Astrocyte of the spinal cord (primary cell): ENCODE measurements around the gene R3HDM2.

ENCODE experiments used
- DNase-seq: peaks from one replicate; pipeline ENCODE4 v3.0.0; 2011; ENCODE audit warnings: low read depth, low spot score
- H3K4me3 ChIP-seq: 2 replicates; pipeline ENCODE4 v1.5.1; 2011; ENCODE audit warnings: low read depth, mild to moderate bottlenecking, low read length, moderate library complexity
- CTCF ChIP-seq: IDR thresholded peaks from 2 replicates; pipeline ENCODE4 v1.5.1; 2012; ENCODE audit warnings: low read depth, mild to moderate bottlenecking, low read length, inconsistent platforms
- in situ Hi-C: cut with HindIII; loops from 2 replicates; pipeline ENCODE4 v1.10.0; 2017; ENCODE audit warnings: low sequenced_read_pairs

The R3HDM2 gene

GRCh38 chr12:57461917-57462250 lies 31.0 kb upstream of the R3HDM2 start:
- no peak for DNase-seq
- in situ Hi-C loops = no loop called here
- no peak for TF ChIP-seq CTCF
- peak overlapping the region; percentile 70 for H3K4me3 ChIP-seq

DNA sequence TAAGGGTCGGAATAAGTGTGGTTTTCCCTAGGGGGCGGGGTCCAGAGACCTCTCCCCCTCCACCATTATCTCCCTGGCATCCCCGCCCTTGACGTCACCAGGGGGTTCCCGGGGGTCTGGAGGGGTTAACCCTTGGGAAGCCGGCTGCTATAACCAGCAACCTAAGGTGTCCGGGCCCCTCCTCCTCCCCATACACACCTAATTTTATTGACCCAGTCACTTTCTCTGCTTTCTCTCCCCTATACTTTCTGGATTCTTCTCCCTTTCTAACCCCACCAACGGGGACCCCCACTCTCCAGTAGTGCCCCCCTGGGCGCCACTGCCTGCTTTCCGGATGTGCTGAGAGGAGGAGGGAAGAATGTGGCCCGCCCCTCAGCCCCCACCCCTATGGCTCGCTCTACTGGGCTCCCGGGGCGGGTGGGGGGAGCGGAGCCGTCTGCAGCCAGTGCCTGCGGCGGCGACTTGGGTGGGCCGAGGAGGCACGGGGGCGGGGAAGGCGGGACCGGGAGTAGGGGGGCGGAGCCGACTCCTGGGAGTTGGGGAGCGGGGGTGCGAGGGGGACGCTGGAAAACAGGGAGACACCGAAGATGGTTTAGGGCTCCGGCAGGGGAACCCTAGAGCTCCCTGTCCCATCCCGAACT lies 30.6 kb upstream of the R3HDM2 start:
- DNase-seq = peak; percentile 59
- in situ Hi-C loops = no loop called here
- H3K4me3 ChIP-seq = peak overlapping the region; percentile 70
- no peak for TF ChIP-seq CTCF

DNA sequence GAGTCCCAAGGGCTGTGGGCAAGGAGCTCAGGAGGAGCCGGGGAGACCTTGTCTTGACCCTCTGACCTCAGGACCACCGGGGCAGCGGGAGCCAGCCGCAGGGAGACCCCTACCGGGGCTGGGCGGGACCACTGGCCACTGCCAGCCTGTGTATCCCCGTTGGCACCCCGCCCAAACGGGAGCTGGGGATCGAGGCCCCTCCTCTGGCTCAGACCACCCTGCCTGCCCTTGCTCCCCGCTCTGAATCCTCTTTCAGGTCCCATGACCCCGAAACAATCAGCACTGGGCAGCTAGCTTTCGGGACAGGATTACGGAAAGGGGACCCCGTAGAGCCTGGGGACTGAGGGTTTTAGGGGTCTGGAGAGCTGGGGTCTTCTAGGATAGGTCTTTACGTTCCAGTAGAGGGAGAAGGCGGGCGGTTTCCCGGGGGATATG lies 30.0 kb upstream of the R3HDM2 start:
- H3K4me3 ChIP-seq = peak overlapping the region; percentile 70
- in situ Hi-C loops = no loop called here
- TF ChIP-seq CTCF = no peak
- no peak for DNase-seq

DNA sequence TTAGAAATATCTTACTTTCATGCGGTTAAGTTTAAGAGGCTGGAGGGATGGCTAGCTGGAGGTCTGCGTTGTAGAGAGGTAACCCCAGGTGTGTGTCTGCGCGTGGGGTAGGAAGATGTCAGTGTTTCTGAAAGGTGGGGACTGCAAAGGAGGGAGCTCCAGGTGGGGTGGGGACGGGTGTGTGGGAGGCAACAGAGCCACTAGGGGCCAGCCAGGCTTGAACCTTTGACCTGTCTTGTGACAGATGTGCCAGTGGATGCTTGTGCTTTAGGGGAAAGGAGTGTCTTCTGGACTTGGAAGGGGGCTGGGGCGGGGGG lies 29.6 kb upstream of the R3HDM2 start:
- in situ Hi-C loops = no loop called here
- no peak for DNase-seq
- no peak for TF ChIP-seq CTCF
- peak overlapping the region; percentile 70 for H3K4me3 ChIP-seq

- no peak for TF ChIP-seq CTCF
- peak within 1 kb of the TSS; percentile 70 for H3K4me3 ChIP-seq
- in situ Hi-C loops = no loop called here
- no peak for DNase-seq
Measured at GRCh38 chr12:57459750-57460467, 29.1 kb upstream of the R3HDM2 start, which contains the start of gene GLI1. GLI1 (plus strand) TSS chr12:57459785; CDS start chr12:57463692, 3,907 bp downstream.

GRCh38 chr12:57459055-57459749 lies 28.4 kb upstream of the R3HDM2 start:
- in situ Hi-C loops = no loop called here
- peak overlapping the region; percentile 70 for H3K4me3 ChIP-seq
- DNase-seq = peak; percentile 96
- peak; percentile 94 for TF ChIP-seq CTCF
